Loucy (cell line): ENCODE measurements around the gene NEK5.
"Not testable (repeated sequence)": the region's sequence is repeated elsewhere in the genome, so short reads cannot be mapped to it uniquely, and the experiment has no call there.

Experiments
- EZH2phosphoT487 ChIP-seq: fragments of 200-600 bp; IDR thresholded peaks from 2 replicates; pipeline ENCODE4 v1.6.1; 2018; ENCODE audit warnings: antibody characterized with exemption, mild to moderate bottlenecking, moderate library complexity, borderline replicate concordance
- TF ChIP-seq, protein P1 (sequence below): fragments of 200-600 bp; sonication (generic); conservative IDR thresholded peaks from 2 replicates; pipeline ENCODE4 v1.5.1; 2014; ENCODE audit warnings: mild to moderate bottlenecking, antibody characterized with exemption, low read length

DNA sequence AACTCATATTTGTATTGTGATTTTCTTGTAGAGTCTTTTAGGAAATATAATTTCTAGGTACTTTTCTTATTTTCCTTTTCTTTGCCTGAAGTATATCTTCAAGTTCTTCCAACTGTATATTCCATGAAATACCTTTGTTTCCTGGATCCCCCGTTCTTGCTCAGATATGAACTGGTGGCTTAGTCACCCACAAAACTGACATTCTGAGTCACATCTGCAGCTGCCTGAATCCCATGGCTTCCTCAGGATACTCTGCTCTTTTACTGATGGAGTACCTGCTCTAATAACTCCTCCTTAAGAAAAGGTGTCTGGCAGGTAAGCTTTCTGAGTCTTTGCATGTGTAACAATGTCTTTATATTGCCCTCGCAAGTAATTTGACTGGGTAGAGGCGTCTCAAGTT, 35.0 kb upstream of the NEK5 start:
- TF ChIP-seq, protein P1, sequence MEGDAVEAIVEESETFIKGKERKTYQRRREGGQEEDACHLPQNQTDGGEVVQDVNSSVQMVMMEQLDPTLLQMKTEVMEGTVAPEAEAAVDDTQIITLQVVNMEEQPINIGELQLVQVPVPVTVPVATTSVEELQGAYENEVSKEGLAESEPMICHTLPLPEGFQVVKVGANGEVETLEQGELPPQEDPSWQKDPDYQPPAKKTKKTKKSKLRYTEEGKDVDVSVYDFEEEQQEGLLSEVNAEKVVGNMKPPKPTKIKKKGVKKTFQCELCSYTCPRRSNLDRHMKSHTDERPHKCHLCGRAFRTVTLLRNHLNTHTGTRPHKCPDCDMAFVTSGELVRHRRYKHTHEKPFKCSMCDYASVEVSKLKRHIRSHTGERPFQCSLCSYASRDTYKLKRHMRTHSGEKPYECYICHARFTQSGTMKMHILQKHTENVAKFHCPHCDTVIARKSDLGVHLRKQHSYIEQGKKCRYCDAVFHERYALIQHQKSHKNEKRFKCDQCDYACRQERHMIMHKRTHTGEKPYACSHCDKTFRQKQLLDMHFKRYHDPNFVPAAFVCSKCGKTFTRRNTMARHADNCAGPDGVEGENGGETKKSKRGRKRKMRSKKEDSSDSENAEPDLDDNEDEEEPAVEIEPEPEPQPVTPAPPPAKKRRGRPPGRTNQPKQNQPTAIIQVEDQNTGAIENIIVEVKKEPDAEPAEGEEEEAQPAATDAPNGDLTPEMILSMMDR = not testable (repeated sequence)
- TF ChIP-seq EZH2phosphoT487 = not testable (repeated sequence)
